Myometrial cell (primary cell): ENCODE data around the gene NLN. TPM values are rescaled to one million over a fixed set of nuclear protein-coding genes. Genes with fewer than 3 reads are reported as not detected.

ENCODE experiments used
- total RNA-seq: library from RNA; depleted of rRNA; stranded (reverse); fragments of >200 nt; gene quantifications from 2 replicates; pipeline ENCODE4 v1.2.3, GENCODE V29; 2015

NLN gene
- 38.9 and 45.0 TPM in 2 replicates for total RNA-seq

GRCh38 chr5:65721720-65722574 is at the start of gene NLN, which contains the start of gene SGTB:
Gene NLN (plus strand): TSS chr5:65722205. CDS start chr5:65722374, 169 bp downstream.
Gene SGTB (minus strand): TSS chr5:65722109. CDS start chr5:65720807, 1,302 bp downstream.

Other genes with a start within 250 kb of the NLN start
- 17.3 and 28.2 TPM in 2 replicates for gene ADAMTS6, start 240.3 kb upstream of the NLN start, total RNA-seq
- 14.7 and 20.7 TPM in 2 replicates for gene CENPK, start 159.0 kb upstream of the NLN start, total RNA-seq
- gene PPWD1, start 158.9 kb upstream of the NLN start, total RNA-seq, result 25.9 and 34.6 TPM in 2 replicates
- gene TRIM23, start 97.9 kb upstream of the NLN start, total RNA-seq, result 11.0 and 15.6 TPM in 2 replicates
- gene SHLD3, start 97.2 kb upstream of the NLN start, total RNA-seq, result 0.58 and 1.2 TPM in 2 replicates
- 20.2 and 21.4 TPM in 2 replicates for gene TRAPPC13, start 97.2 kb upstream of the NLN start, total RNA-seq
- gene SGTB, start 96 bp upstream of the NLN start, total RNA-seq, result 15.6 and 26.6 TPM in 2 replicates
- 53.9 and 65.2 TPM in 2 replicates for gene ERBIN, start 204.4 kb downstream of the NLN start, total RNA-seq